A673 (cell line): ENCODE measurements around the gene P2RX2. TPM values are rescaled to one million over a fixed set of nuclear protein-coding genes. Genes with fewer than 3 reads are reported as not detected.

Source experiments
- BruUV-seq: library from RNA; stranded (reverse); fragments of 400-500 nt; replicated peaks from 2 replicates; lab custom pipeline; 2021; lab: Mats Ljungman, UMichigan
- CTCF ChIA-PET: fragments of 300-600 bp; sonication (Branson Sonifier 250); formaldehyde crosslinking; loops from one replicate; lab custom pipeline; 2022; ENCODE audit warnings: antibody characterized with exemption; lab: Charles Lee
- POLR2A ChIA-PET: fragments of 300-600 bp; sonication (Branson Sonifier 250); formaldehyde crosslinking; loops from one replicate; lab custom pipeline; 2022; ENCODE audit warnings: antibody characterized with exemption; ENCODE audit not compliant: low non-redundant PET; lab: Charles Lee
- DNase-seq: peaks from one replicate; pipeline ENCODE4 v3.0.0-alpha.2; 2015; ENCODE audit warnings: low spot score
- H3K27ac ChIP-seq: fragments of 200-600 bp; sonication (generic); 2 replicates; pipeline ENCODE4 v1.5.1; 2016; ENCODE audit warnings: mixed run types, low read depth, mild to moderate bottlenecking, mixed read lengths, antibody characterized with exemption, low read length; ENCODE audit not compliant: poor library complexity, severe bottlenecking
- H3K27me3 ChIP-seq: fragments of 200-600 bp; sonication (generic); replicated peaks from 2 replicates; pipeline ENCODE4 v1.6.1; 2017; ENCODE audit warnings: mixed run types, low read depth, mild to moderate bottlenecking, mixed read lengths, antibody characterized with exemption, low read length; ENCODE audit not compliant: insufficient read depth, poor library complexity
- H3K36me3 ChIP-seq: fragments of 200-600 bp; sonication (generic); 2 replicates; pipeline ENCODE4 v1.6.1; 2016; ENCODE audit warnings: mixed run types, mild to moderate bottlenecking, mixed read lengths, antibody characterized with exemption, low read length; ENCODE audit not compliant: insufficient read depth, poor library complexity, severe bottlenecking
- H3K4me1 ChIP-seq: fragments of 200-600 bp; sonication (generic); 2 replicates; pipeline ENCODE4 v1.6.1; 2017; ENCODE audit warnings: mixed run types, mild to moderate bottlenecking, mixed read lengths, antibody characterized with exemption, low read length; ENCODE audit not compliant: insufficient read depth, poor library complexity, severe bottlenecking
- H3K4me3 ChIP-seq: fragments of 200-600 bp; sonication (generic); 2 replicates; pipeline ENCODE4 v1.5.1; 2016; ENCODE audit warnings: low read depth, mixed run types, mild to moderate bottlenecking, mixed read lengths, low read length; ENCODE audit not compliant: poor library complexity, severe bottlenecking
- H3K9me3 ChIP-seq: fragments of 200-600 bp; sonication (generic); 2 replicates; pipeline ENCODE4 v1.6.1; 2016; ENCODE audit warnings: mixed run types, low read depth, mild to moderate bottlenecking, mixed read lengths, antibody characterized with exemption, low read length; ENCODE audit not compliant: poor library complexity, severe bottlenecking
- CTCF ChIP-seq: fragments of 300-800, 200-600 bp; sonication (generic); conservative IDR thresholded peaks from 2 replicates; pipeline ENCODE4 v1.5.1; 2017; ENCODE audit warnings: low read depth, mild to moderate bottlenecking, antibody characterized with exemption, low read length, moderate library complexity, mixed read lengths
- EZH2 ChIP-seq: fragments of 200-600 bp; sonication (generic); IDR thresholded peaks from 2 replicates; pipeline ENCODE4 v1.6.1; 2017; ENCODE audit warnings: borderline replicate concordance, low read depth, mild to moderate bottlenecking, mixed read lengths, antibody characterized with exemption, low read length; ENCODE audit not compliant: poor library complexity, severe bottlenecking
- intact Hi-C: fragments of 100-400 bp; cut with micrococcal nuclease; formaldehyde crosslinking; loops from one replicate; pipeline ENCODE4 v1.10.0; 2022; ENCODE audit not compliant: unreplicated experiment
- total RNA-seq: library from RNA; stranded (reverse); gene quantifications from 2 replicates; pipeline ENCODE4 v1.2.3, GENCODE V29; 2021

P2RX2 gene
- total RNA-seq, 1 experiment from 2014 or later = not detected

GRCh38 chr12:132605892-132606291, 12.7 kb upstream of the P2RX2 start:
- DNase-seq = no peak
- ChIA-PET CTCF (interaction anchor here (0.6 kb wide), 1 partner anchor 12 kb away, joined by 4 read pairs; the partner anchor contains the start of gene P2RX2), POLR2A (interaction anchor here (0.6 kb wide), 1 partner anchor 9 kb away, joined by 3 read pairs; no protein-coding TSS in a partner anchor)
- H3K36me3 ChIP-seq = no peaks in the 10 kb centered on the region
- H3K27me3 ChIP-seq = peaks cover 20% of the 10 kb centered on the region
- BruUV-seq = no TSS peak
- no peak overlapping the region for H3K27ac ChIP-seq
- no peak overlapping the region for H3K4me3 ChIP-seq
- TF ChIP-seq CTCF (no peak), EZH2 (no peak)
- intact Hi-C loops = no loop called here
- peaks cover 7% of the 10 kb centered on the region for H3K4me1 ChIP-seq
- no peaks in the 10 kb centered on the region for H3K9me3 ChIP-seq

- H3K4me1 ChIP-seq = peaks cover 7% of the 10 kb centered on the region
- H3K27ac ChIP-seq = no peak overlapping the region
- no peak overlapping the region for H3K4me3 ChIP-seq
- no peaks in the 10 kb centered on the region for H3K36me3 ChIP-seq
- peak; percentile 49 for DNase-seq
- intact Hi-C loops = no loop called here
- POLR2A ChIA-PET = interaction anchor here (0.6 kb wide), 1 partner anchor 8 kb away, joined by 3 read pairs; no protein-coding TSS in a partner anchor
- TF ChIP-seq CTCF (no peak), EZH2 (no peak)
- no peaks in the 10 kb centered on the region for H3K9me3 ChIP-seq
- no TSS peak for BruUV-seq
- CTCF ChIA-PET = interaction anchor here (0.6 kb wide), 1 partner anchor 12 kb away, joined by 4 read pairs; the partner anchor contains the start of gene P2RX2
- peaks cover 20% of the 10 kb centered on the region for H3K27me3 ChIP-seq
Measured at GRCh38 chr12:132606466-132606865, 12.1 kb upstream of the P2RX2 start.

GRCh38 chr12:132606927-132607326, 11.6 kb upstream of the P2RX2 start:
- TF ChIP-seq CTCF (no peak), EZH2 (no peak)
- Histone ChIP-seq H3K9me3 (no peaks in the 10 kb centered on the region), H3K27ac (no peak overlapping the region), H3K4me1 (peaks cover 7% of the 10 kb centered on the region), H3K27me3 (peaks cover 20% of the 10 kb centered on the region), H3K36me3 (no peaks in the 10 kb centered on the region), H3K4me3 (no peak overlapping the region)
- intact Hi-C loops = no loop called here
- POLR2A ChIA-PET = no interaction called here
- no TSS peak for BruUV-seq
- DNase-seq = no peak
- CTCF ChIA-PET = no interaction called here
